NT2/D1 (cell line): ENCODE data around the gene PDE3A.

ENCODE experiments used
- SUZ12 ChIP-seq: IDR thresholded peaks from 2 replicates; pipeline ENCODE4 v1.6.1; 2011; ENCODE audit not compliant: insufficient read length, insufficient read depth; ENCODE audit errors: extremely low read depth
- YY1 ChIP-seq: IDR thresholded peaks from 2 replicates; pipeline ENCODE4 v1.6.1; 2011; ENCODE audit not compliant: insufficient read length, insufficient read depth
- ZNF274 ChIP-seq: IDR thresholded peaks from 2 replicates; pipeline ENCODE4 v1.6.1; 2011; ENCODE audit warnings: mild to moderate bottlenecking, low read depth, low read length

GRCh38 chr12:20631711-20632110 is 263.4 kb downstream of the PDE3A start:
- TF ChIP-seq ZNF274 (no peak), YY1 (no peak), SUZ12 (no peak)
